IMR-90 (cell line): ENCODE measurements around the gene SERPINI2. TPM values are rescaled to one million over a fixed set of nuclear protein-coding genes. Genes with fewer than 3 reads are reported as not detected.

Experiments used
- ATAC-seq: fragments of 200-7000 bp; cut with Tn5 transposase; 2 replicates; pipeline ENCODE4 v1.9.1; 2020; ENCODE audit warnings: low read depth, mild to moderate bottlenecking, moderate library complexity
- BruUV-seq: library from RNA; stranded (reverse); fragments of 400-500 nt; replicated peaks from 2 replicates; lab custom pipeline; 2021; lab: Mats Ljungman, UMichigan
- CTCF ChIA-PET: fragments of 300-600 bp; formaldehyde crosslinking; extraction: SDS; loops from one replicate; lab custom pipeline; 2021; ENCODE audit warnings: antibody characterized with exemption; lab: Yijun Ruan, JAX
- POLR2A ChIA-PET: fragments of 300-600 bp; sonication (Branson Sonifier 250); formaldehyde crosslinking; loops from one replicate; lab custom pipeline; 2022; ENCODE audit warnings: antibody characterized with exemption; ENCODE audit not compliant: unreplicated experiment; lab: Charles Lee
- DNase-seq: peaks from one replicate; pipeline ENCODE4 v3.0.0; 2013
- H2AFZ ChIP-seq: replicated peaks from 2 replicates; pipeline ENCODE3; 2013; ENCODE audit warnings: low read length, mild to moderate bottlenecking; ENCODE audit not compliant: poor library complexity
- H2AK5ac ChIP-seq: 2 replicates; pipeline ENCODE4 v1.6.1; 2013; ENCODE audit warnings: low read depth, low read length, inconsistent platforms
- H2AK9ac ChIP-seq: replicated peaks from 2 replicates; pipeline ENCODE3; 2013; ENCODE audit warnings: mild to moderate bottlenecking, low read depth, low read length, moderate library complexity; ENCODE audit not compliant: poor library complexity
- H2BK120ac ChIP-seq: 2 replicates; pipeline ENCODE4 v1.6.1; 2013; ENCODE audit warnings: low read depth, low read length, inconsistent platforms
- H2BK15ac ChIP-seq: 3 replicates; pipeline ENCODE4 v1.6.1; 2013; ENCODE audit warnings: low read depth, low read length, inconsistent platforms
- H2BK20ac ChIP-seq: 2 replicates; pipeline ENCODE4 v1.6.1; 2013; ENCODE audit warnings: low read depth, mild to moderate bottlenecking, inconsistent platforms, low read length, moderate library complexity
- H2BK5ac ChIP-seq: 2 replicates; pipeline ENCODE4 v1.6.1; 2013; ENCODE audit warnings: mild to moderate bottlenecking, low read depth, low read length, inconsistent platforms; ENCODE audit not compliant: poor library complexity, severe bottlenecking
- H3K14ac ChIP-seq: replicated peaks from 2 replicates; pipeline ENCODE4 v1.6.1; 2013; ENCODE audit warnings: low read depth, low read length, inconsistent platforms
- H3K18ac ChIP-seq: 2 replicates; pipeline ENCODE4 v1.6.1; 2013; ENCODE audit warnings: low read depth, low read length, control low read depth
- H3K23ac ChIP-seq: 2 replicates; pipeline ENCODE4 v1.6.1; 2013; ENCODE audit warnings: low read depth, low read length, inconsistent platforms
- H3K27ac ChIP-seq: 2 replicates; pipeline ENCODE4 v1.5.1; 2013; ENCODE audit warnings: mild to moderate bottlenecking, control low read depth, low read length; ENCODE audit not compliant: insufficient read depth
- H3K27me3 ChIP-seq: 2 replicates; pipeline ENCODE4 v1.6.1; 2013; ENCODE audit warnings: low read length; ENCODE audit not compliant: control insufficient read depth, insufficient read depth
- H3K36me3 ChIP-seq: 2 replicates; pipeline ENCODE4 v1.6.1; 2013; ENCODE audit warnings: low read length, mixed read lengths; ENCODE audit not compliant: control insufficient read depth, insufficient read depth
- H3K4ac ChIP-seq: 2 replicates; pipeline ENCODE4 v1.6.1; 2013; ENCODE audit warnings: low read depth, low read length, inconsistent platforms
- H3K4me1 ChIP-seq: 2 replicates; pipeline ENCODE4 v1.6.1; 2013; ENCODE audit warnings: low read length, mixed read lengths; ENCODE audit not compliant: control insufficient read depth, insufficient read depth
- H3K4me2 ChIP-seq: 2 replicates; pipeline ENCODE4 v1.6.1; 2013; ENCODE audit warnings: low read depth, mild to moderate bottlenecking, control low read depth, low read length, moderate library complexity
- H3K4me3 ChIP-seq: 2 replicates; pipeline ENCODE4 v1.5.1; 2013; ENCODE audit warnings: low read depth, mild to moderate bottlenecking, control low read depth, low read length, moderate library complexity; ENCODE audit not compliant: insufficient read depth
- H3K56ac ChIP-seq: 2 replicates; pipeline ENCODE4 v1.6.1; 2013; ENCODE audit warnings: low read length, inconsistent platforms; ENCODE audit not compliant: insufficient read depth; ENCODE audit errors: extremely low read depth
- H3K79me1 ChIP-seq, 2 experiments: 2 replicates each; pipeline ENCODE4 v1.6.1; 2013; ENCODE audit warnings: low read length in 2 of 2, inconsistent platforms in 1 of 2, low read depth in 1 of 2
- H3K9ac ChIP-seq: 2 replicates; pipeline ENCODE4 v1.6.1; 2013; ENCODE audit warnings: low read depth, low read length, control low read depth
- H3K9me1 ChIP-seq: 2 replicates; pipeline ENCODE4 v1.6.1; 2013; ENCODE audit warnings: low read length, inconsistent platforms; ENCODE audit not compliant: insufficient read depth
- H3K9me3 ChIP-seq: 2 replicates; pipeline ENCODE4 v1.6.1; 2013; ENCODE audit warnings: low read length; ENCODE audit not compliant: control insufficient read depth, insufficient read depth
- H4K20me1 ChIP-seq: 2 replicates; pipeline ENCODE4 v1.6.1; 2013; ENCODE audit warnings: low read length, inconsistent platforms; ENCODE audit not compliant: insufficient read depth
- H4K5ac ChIP-seq: 2 replicates; pipeline ENCODE4 v1.6.1; 2013; ENCODE audit warnings: mild to moderate bottlenecking, low read depth, low read length, control low read depth
- H4K8ac ChIP-seq, 2 experiments: 2 replicates each; pipeline ENCODE4 v1.6.1; 2013; ENCODE audit warnings: low read depth in 2 of 2, low read length in 2 of 2, control low read depth in 1 of 2, inconsistent platforms in 1 of 2
- H4K91ac ChIP-seq: 2 replicates; pipeline ENCODE4 v1.6.1; 2013; ENCODE audit warnings: low read depth, low read length, inconsistent platforms; ENCODE audit not compliant: insufficient read depth
- CEBPB ChIP-seq: IDR thresholded peaks from 2 replicates; pipeline ENCODE4 v1.6.1; 2012; ENCODE audit warnings: low read depth, low read length, improper control_type of control experiment
- MAFK ChIP-seq: IDR thresholded peaks from 2 replicates; pipeline ENCODE4 v1.6.1; 2012; ENCODE audit warnings: low read depth, low read length, improper control_type of control experiment
- MXI1 ChIP-seq: IDR thresholded peaks from 2 replicates; pipeline ENCODE4 v1.6.1; 2012; ENCODE audit warnings: low read depth, mild to moderate bottlenecking, low read length, moderate library complexity, borderline replicate concordance
- NFE2L2 ChIP-seq: fragments of 150-350 bp; IDR thresholded peaks from 2 replicates; pipeline ENCODE4 v1.6.1; 2016; ENCODE audit warnings: low read depth, mild to moderate bottlenecking, low read length
- POLR2A ChIP-seq: IDR thresholded peaks from 2 replicates; pipeline ENCODE4 v1.6.1; 2012; ENCODE audit warnings: mild to moderate bottlenecking, low read depth, low read length
- RFX5 ChIP-seq: IDR thresholded peaks from 2 replicates; pipeline ENCODE4 v1.8.0; 2012; ENCODE audit warnings: low read depth, mild to moderate bottlenecking, low read length, moderate library complexity
- WGBS, 2 experiments: methylation state at CpG; one replicate each; pipeline versions ENCODE4 v1.1.5 to v1.1.7; 2013; ENCODE audit warnings: missing lambda C conversion rate in 2 of 2; ENCODE audit not compliant: insufficient read length in 1 of 2; ENCODE audit errors: extremely low coverage in 2 of 2; 5-methylcytosine and 5-hydroxymethylcytosine counted together
- dilution Hi-C: fragments of 300-500 bp; cut with HindIII; formaldehyde crosslinking; loops from one replicate; pipeline ENCODE4 v1.14.3; 2018; ENCODE audit warnings: low sequenced_read_pairs; ENCODE audit not compliant: unreplicated experiment
- in situ Hi-C: fragments of 300-500 bp; cut with MboI; formaldehyde crosslinking; loops from 3 replicates; pipeline ENCODE4 v1.14.3; 2019; ENCODE audit warnings: low sequenced_read_pairs, inconsistent platforms, mixed read lengths
- intact Hi-C: fragments of 100-400 bp; cut with micrococcal nuclease; formaldehyde crosslinking; loops from 2 replicates; pipeline ENCODE4 v1.10.0; 2022
- polyA plus RNA-seq, 3 experiments: library from polyadenylated mRNA; depleted of rRNA; stranded (reverse); fragments of >200 nt; gene quantifications; 2 replicates each; pipeline ENCODE4 v1.2.3, GENCODE V29; 2012; ENCODE audit warnings: low replicate concordance in 1 of 3
- total RNA-seq: library from RNA; depleted of rRNA; stranded (reverse); fragments of >200 nt; gene quantifications from 2 replicates; pipeline ENCODE4 v1.2.3, GENCODE V29; 2012
- TF ChIP-seq, protein P1 (sequence below): fragments of 150-350 bp; IDR thresholded peaks from 2 replicates; pipeline ENCODE4 v1.6.1; 2017; ENCODE audit warnings: mild to moderate bottlenecking, antibody characterized with exemption, low read length, low read depth
- TF ChIP-seq, protein P2 (sequence below): fragments of 150-350 bp; IDR thresholded peaks from 2 replicates; pipeline ENCODE4 v1.6.1; 2016; ENCODE audit warnings: low read depth, mild to moderate bottlenecking, low read length, moderate library complexity, borderline replicate concordance

SERPINI2 gene
- total and polyA plus RNA-seq, 2 of the 4 experiments (the other 2 are of a cell fraction), result not detected

DNA sequence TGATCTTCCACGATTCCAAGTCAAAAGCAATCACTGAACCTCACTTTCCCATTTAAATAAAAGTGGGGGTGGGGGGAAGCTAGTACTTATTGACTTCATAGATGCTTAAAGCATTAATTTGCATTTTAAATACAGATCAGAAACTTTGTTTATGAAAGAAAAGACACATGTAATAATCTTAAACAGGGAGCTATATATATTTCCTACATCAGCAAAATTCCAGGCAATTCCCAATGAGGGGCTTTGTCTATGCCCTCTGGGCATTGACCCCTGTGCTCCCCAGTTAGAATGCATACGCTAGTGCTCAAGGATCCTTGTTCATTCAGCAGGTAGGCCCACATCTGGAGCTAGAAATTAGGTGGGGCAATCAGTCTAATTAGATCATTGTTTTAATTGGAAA is 20.0 kb downstream of the SERPINI2 start:
- Histone ChIP-seq H3K18ac (no peak overlapping the region), H3K9me3 (no peaks in the 10 kb centered on the region; the same call in none of the 2 replicates), H3K4ac (no peak overlapping the region), H2BK5ac (no peak overlapping the region), H3K79me1 (no peaks in the 10 kb centered on the region), H3K36me3 (no peaks in the 10 kb centered on the region), H2AFZ (no peak overlapping the region), H2BK20ac (no peak overlapping the region), H3K4me2 (no peak overlapping the region), H3K27ac (no peak overlapping the region), H4K20me1 (no peaks in the 10 kb centered on the region), H3K9ac (no peak overlapping the region), H3K56ac (no peak overlapping the region), H3K14ac (no peak overlapping the region), H2AK9ac (no peak overlapping the region), H4K8ac (no peak overlapping the region), H2BK15ac (no peak overlapping the region), H3K27me3 (no peaks in the 10 kb centered on the region), H3K9me1 (no peaks in the 10 kb centered on the region), H2AK5ac (no peak overlapping the region), H4K5ac (no peak overlapping the region), H3K23ac (no peak overlapping the region), H4K91ac (no peak overlapping the region), H2BK120ac (no peak overlapping the region), H3K4me3 (no peak overlapping the region), H3K4me1 (no peaks in the 10 kb centered on the region)
- ATAC-seq, result no peak
- BruUV-seq, result no TSS peak
- in situ Hi-C loops, result no loop called here
- dilution Hi-C loops, result no loop called here
- WGBS, 2 experiments, result no CpG with 5 or more reads among the region's 2 CpGs
- intact Hi-C loops, result no loop called here
- no peak for DNase-seq
- TF ChIP-seq, protein P1, sequence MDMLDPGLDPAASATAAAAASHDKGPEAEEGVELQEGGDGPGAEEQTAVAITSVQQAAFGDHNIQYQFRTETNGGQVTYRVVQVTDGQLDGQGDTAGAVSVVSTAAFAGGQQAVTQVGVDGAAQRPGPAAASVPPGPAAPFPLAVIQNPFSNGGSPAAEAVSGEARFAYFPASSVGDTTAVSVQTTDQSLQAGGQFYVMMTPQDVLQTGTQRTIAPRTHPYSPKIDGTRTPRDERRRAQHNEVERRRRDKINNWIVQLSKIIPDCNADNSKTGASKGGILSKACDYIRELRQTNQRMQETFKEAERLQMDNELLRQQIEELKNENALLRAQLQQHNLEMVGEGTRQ, result no peak
- TF ChIP-seq MXI1, result no peak
- TF ChIP-seq CEBPB, result no peak
- TF ChIP-seq RFX5, result no peak
- 0 out of 2 replicates have a peak, but pooled peaks have one; percentile 16 for TF ChIP-seq MAFK
- TF ChIP-seq, protein P2, sequence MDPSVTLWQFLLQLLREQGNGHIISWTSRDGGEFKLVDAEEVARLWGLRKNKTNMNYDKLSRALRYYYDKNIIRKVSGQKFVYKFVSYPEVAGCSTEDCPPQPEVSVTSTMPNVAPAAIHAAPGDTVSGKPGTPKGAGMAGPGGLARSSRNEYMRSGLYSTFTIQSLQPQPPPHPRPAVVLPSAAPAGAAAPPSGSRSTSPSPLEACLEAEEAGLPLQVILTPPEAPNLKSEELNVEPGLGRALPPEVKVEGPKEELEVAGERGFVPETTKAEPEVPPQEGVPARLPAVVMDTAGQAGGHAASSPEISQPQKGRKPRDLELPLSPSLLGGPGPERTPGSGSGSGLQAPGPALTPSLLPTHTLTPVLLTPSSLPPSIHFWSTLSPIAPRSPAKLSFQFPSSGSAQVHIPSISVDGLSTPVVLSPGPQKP, result no peak
- no peak for TF ChIP-seq POLR2A
- no peak for TF ChIP-seq NFE2L2
- ChIA-PET POLR2A (no interaction called here), CTCF (no interaction called here)
